LoVo (cell line): ENCODE data around the gene MRPL32.
"Not testable (repeated sequence)": the region's sequence is repeated elsewhere in the genome, so short reads cannot be mapped to it uniquely, and the experiment has no call there.

Source experiments
- DNase-seq: peaks from one replicate; pipeline ENCODE4 v3.0.0-alpha.2; 2016; ENCODE audit warnings: low spot score

The MRPL32 gene

DNA sequence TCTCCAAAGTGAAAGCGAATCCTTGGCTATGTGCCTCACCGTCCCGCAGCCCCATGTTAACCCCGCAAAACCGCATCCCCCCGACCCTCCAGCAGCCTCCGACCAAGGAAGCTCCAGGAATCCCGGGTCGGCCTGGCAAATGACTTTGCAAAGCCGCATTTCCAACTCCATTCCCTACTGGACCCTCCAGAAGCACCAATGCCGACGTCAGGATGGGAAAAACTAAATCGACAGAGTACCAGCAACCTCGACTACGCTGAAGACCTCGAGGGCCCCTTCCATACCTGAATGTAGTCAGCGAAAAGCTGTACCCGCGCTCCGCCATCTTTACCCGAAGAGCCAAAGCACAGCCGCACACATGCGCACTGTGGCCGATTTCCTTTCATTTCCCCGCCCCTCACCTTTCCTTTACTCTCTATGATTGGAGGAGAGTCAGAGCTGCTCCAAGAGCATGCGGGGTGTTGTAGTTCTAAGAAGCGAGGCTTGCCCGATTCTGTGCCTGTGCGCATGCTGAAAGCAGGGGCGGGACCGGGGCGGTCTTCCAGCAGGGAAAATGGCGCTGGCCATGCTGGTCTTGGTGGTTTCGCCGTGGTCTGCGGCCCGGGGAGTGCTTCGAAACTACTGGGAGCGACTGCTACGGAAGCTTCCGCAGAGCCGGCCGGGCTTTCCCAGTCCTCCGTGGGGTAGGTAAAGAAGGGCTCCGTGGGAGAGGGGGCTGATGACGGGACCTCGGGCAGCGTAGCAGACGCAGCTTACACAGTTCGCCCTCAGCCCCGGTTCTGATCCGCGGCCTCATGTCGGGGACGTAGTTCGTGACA, at the start of gene MRPL32, which contains the start of gene PSMA2:
MRPL32 (plus strand) TSS at position 543 of the 818 bp plus-strand sequence; CDS start at position 554, 11 bp downstream.
PSMA2 (minus strand) TSS at position 341 of the 818 bp plus-strand sequence; CDS start at position 325, 16 bp downstream.
- peak; percentile 100 for DNase-seq

GRCh38 chr7:42883950-42884349, 48.2 kb upstream of the MRPL32 start:
- no peak for DNase-seq

GRCh38 chr7:42885183-42885582, 47.0 kb upstream of the MRPL32 start:
- not testable (repeated sequence) for DNase-seq

DNA sequence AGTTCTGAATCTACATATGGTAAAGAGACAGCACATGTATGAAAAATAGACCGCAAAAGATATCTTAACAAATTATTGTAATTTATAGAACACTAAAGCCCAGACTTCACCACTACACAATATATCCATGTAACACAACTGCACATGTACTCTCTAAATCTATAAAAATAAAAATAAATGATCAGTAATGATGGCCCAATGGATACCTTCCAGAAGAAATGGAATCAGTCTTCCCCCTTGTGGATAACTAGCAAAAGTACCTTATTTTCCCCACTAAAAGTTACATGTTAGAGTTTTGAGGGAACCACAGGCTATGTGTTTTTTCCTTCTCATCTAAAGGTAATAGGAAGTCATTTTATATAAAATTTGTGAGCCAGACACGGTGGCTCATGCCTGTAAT, 46.0 kb upstream of the MRPL32 start:
- DNase-seq = peak; percentile 37

DNA sequence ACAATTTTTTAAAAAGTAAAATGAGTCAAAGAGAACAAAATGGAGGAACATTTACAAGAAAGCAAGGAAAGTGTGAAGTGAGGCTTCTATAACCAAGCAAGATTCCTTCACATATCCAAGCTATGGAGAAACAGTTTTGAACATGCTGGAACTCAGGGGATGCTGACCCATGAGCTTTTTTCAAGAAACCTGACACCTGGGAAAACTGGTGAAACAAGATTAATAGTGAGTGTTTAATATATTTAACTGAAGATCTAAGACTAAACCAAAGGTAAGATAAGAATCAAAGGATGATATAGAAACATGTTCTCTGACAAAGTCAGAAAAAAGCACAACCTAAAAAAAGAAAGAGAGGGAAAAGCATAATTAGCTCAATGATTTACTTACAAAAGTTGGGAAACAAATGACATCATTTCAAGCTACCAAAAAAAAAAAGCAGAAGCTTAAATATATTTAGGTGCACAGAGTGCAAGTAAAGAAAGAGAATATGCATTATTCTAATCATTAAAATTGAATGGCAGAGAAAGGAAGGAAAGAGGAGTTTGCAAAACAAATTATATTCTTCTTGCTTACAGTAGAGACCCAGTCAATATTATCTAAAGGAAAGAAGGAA, 45.2 kb upstream of the MRPL32 start:
- DNase-seq = no peak

GRCh38 chr7:42893346-42894240, 38.6 kb upstream of the MRPL32 start:
- DNase-seq = no peak

GRCh38 chr7:42900842-42901241, 31.3 kb upstream of the MRPL32 start:
- DNase-seq = no peak

DNA sequence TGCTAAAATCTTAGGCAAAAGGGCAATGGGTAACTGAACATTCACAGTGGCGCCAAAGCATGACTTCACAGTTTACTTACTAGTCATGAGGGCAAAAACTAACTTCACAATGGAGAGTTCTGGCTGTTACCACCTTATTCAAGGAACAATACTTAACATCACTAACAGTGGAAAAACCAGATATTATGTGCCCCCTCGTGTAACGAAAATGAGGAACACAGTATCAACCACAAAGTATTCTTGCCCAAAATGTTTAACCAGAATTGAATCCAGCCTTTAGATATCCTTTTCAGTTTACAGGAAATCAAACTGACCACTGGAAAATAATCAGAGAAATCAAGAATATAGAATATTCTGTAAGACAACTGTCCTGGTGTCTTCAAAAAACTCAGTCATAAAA, 29.8 kb upstream of the MRPL32 start:
- DNase-seq = no peak

- no peak for DNase-seq
These were observed 26.0 kb upstream of the MRPL32 start for GRCh38 chr7:42906181-42906580.

GRCh38 chr7:42907316-42907715, 24.9 kb upstream of the MRPL32 start:
- no peak for DNase-seq

DNA sequence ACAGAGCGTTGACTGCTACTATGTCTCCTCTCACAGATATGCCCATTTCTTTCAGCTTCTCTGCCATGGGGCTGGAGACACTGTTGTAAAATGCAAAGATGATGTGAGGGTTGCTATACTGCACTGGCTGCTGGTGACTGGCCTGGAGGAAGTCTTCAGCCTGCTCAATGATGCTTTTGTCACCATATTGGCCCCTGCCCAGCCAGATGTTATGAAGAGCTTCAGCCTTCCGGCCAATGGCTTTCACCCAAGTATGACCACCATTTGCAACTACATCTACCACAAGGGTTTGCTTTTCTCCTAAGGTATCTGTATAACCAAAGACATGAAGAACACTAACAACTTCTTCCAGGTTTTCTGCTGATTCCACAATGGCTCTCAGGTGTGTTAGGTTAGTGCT, 21.9 kb upstream of the MRPL32 start:
- DNase-seq = no peak

DNA sequence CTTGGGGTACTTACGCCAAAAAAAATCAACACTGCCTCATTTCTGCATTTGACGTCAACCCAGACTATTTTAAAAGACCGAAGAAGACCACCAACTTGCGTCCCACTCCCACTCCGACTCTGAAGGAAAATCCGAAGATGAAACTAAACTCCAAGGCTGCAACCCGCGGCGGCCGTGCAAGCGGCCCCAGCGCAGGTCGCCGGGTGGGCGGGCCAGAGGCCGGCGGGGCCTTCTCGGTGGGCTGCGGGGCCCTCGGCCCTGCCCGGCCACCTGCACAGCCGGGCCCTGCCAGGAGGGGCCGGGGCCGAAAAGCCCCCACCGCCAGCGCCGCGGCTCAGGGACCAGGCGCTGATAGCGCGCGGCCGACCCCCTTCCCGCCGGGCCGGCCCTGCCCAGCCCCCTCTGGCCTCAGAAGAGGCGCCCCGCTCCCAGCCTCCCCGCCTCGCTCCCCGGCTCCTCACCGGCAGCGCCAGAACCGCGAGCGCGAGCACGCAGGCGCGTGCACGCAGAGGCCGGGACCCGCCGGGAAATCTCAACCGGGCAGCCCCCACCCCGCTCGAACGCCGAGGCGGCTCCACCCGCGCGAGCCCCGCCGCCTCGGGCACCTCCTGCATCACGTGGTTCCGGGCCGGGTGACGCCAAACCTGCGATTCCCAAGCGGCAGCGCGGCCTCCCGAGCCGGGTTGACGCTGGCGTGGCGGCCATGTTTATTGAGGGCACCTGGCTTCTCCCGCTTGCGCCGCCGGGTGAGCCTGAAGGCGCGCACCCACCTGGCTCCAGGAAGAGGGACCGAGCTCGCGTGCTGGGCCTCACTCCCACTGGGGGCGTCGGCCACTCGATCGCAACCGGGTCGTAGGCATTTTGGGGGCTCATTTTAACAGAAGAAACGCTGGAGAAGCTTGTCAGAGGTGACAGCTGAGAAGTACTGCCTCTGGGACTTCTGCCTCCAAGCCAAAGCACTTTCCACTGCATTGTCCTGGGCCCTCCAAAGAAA, 20.4 kb upstream of the MRPL32 start, which contains the start of gene C7orf25:
C7orf25 (minus strand) TSS at position 617 of the 994 bp plus-strand sequence. CDS start 1,170 bp downstream, outside the sequence.
- peak; percentile 99 for DNase-seq

GRCh38 chr7:42913591-42913990, 18.6 kb upstream of the MRPL32 start:
- no peak for DNase-seq

DNA sequence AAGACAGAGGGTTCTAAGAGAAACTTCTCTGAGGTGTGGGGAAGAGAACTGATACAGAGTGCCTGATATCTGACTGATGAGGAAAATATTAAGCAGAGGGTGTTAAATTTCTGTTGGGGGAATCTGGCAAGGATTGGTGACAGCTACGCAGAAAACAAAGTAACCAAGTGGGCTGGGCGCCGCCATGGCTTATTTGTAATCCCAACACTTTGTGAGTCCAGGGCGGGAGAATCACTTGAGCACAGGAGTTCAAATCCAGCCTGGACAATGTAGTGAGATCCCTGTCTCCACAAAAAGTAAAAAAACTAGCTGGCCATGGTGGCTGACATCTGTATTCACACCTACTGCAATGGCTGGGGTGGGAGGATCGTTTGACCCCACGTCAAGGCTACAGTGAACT, 18.2 kb upstream of the MRPL32 start:
- no peak for DNase-seq

- DNase-seq = no peak
These were observed 17.6 kb upstream of the MRPL32 start for GRCh38 chr7:42914421-42915045.

- no peak for DNase-seq
These were observed 16.8 kb upstream of the MRPL32 start for GRCh38 chr7:42915356-42915755.

- DNase-seq = no peak
These were observed 10.0 kb upstream of the MRPL32 start for GRCh38 chr7:42922017-42922753.

DNA sequence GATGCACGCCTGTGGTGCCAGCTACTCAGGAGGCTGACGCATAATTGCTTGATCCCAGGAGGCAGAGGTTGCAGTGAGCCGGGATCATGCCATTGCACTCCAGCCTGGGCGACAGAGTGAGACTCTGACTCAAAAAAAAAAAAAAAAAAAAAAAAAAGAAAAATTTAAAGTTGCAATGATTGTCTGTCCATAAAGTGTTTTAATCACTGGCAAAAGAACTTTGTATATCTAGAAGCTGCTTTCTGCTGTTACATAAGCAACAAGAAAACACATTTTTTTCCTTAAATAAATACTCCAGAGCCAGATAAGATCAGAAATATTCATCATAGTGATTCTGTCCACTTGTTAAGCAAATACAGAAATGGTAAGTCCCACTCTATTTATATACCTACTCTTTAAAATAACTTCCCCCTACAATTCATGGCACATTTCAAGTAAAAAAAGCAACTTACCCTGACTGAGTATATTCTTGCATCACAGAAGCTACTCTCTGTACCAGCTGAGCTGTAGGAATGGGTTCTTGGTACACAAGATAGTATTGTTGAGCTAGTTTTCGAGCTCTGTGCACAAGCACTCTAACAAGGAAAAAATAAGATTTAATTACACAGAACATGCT, 7.8 kb upstream of the MRPL32 start:
- no peak for DNase-seq

GRCh38 chr7:42925630-42926029, 6.5 kb upstream of the MRPL32 start:
- DNase-seq = no peak
